ENCODE measurements around the gene LYL1.
"Not testable (repeated sequence)": the region's sequence is repeated elsewhere in the genome, so short reads cannot be mapped to it uniquely, and the experiment has no call there.

The LYL1 gene

GRCh38 chr19:13102666-13103580 lies at the start of gene LYL1:
TSS of gene LYL1 (minus strand) at chr19:13102858. CDS start at chr19:13101171, 1,687 bp downstream.
- no peak for DNase-seq (ENCODE audit: low read depth in 2 of 2)

GRCh38 chr19:13151605-13152355 lies 49.1 kb upstream of the LYL1 start:
- peak; percentile 91 to 93 for DNase-seq (ENCODE audit: low read depth in 2 of 2)

- no peak for DNase-seq (ENCODE audit: low read depth in 2 of 2)
Measured at GRCh38 chr19:13150931-13151604, 48.4 kb upstream of the LYL1 start.

GRCh38 chr19:13150187-13150930 lies 47.7 kb upstream of the LYL1 start, which contains the start of the genes IER2 and STX10:
TSS of gene IER2 (plus strand) at chr19:13150411. CDS start at chr19:13153187, 2,776 bp downstream.
TSS of gene STX10 (minus strand) at chr19:13150375. CDS start at chr19:13150173, 202 bp downstream.
- DNase-seq (ENCODE audit: low read depth in 2 of 2): peak; percentile 87 to 89

GRCh38 chr19:13149628-13150186 lies 47.0 kb upstream of the LYL1 start:
- no peak for DNase-seq (ENCODE audit: low read depth in 2 of 2)

GRCh38 chr19:13149173-13149627 lies 46.5 kb upstream of the LYL1 start:
- DNase-seq (ENCODE audit: low read depth in 2 of 2): not testable (repeated sequence)

GRCh38 chr19:13146763-13147563 lies 44.3 kb upstream of the LYL1 start:
- no peak for DNase-seq (ENCODE audit: low read depth in 2 of 2)

- DNase-seq (ENCODE audit: low read depth in 2 of 2): no peak
Measured at GRCh38 chr19:13139633-13140311, 37.1 kb upstream of the LYL1 start.

- DNase-seq (ENCODE audit: low read depth in 2 of 2): no peak
Measured at GRCh38 chr19:13138916-13139198, 36.2 kb upstream of the LYL1 start.

- no peak for DNase-seq (ENCODE audit: low read depth in 2 of 2)
Measured at GRCh38 chr19:13138171-13138915, 35.7 kb upstream of the LYL1 start.

GRCh38 chr19:13137290-13137794 lies 34.7 kb upstream of the LYL1 start:
- no peak for DNase-seq (ENCODE audit: low read depth in 2 of 2)

- no peak for DNase-seq (ENCODE audit: low read depth in 2 of 2)
Measured at GRCh38 chr19:13135068-13136062, 32.7 kb upstream of the LYL1 start.

- no peak for DNase-seq (ENCODE audit: low read depth in 2 of 2)
Measured at GRCh38 chr19:13134626-13135025, 32.0 kb upstream of the LYL1 start.

- no peak for DNase-seq (ENCODE audit: low read depth in 2 of 2)
Measured at GRCh38 chr19:13133241-13133870, 30.7 kb upstream of the LYL1 start.

GRCh38 chr19:13132471-13133180 lies 30.0 kb upstream of the LYL1 start:
- DNase-seq (ENCODE audit: low read depth in 2 of 2): peak in 1 of 2 donors; percentile 48

- DNase-seq (ENCODE audit: low read depth in 2 of 2): no peak
Measured at GRCh38 chr19:13130886-13131490, 28.3 kb upstream of the LYL1 start.

All from activated CD4-positive, alpha-beta T cell treated with anti-CD3 and anti-CD28 coated beads for 24 hours (primary cell).